Activated T-helper 1 cell treated with anti-CD3 and anti-CD28 coated beads, Interleukin-2, amount 50 U/mL, for 16 hours (primary cell): ENCODE results near the gene AR.

Source experiments
- DNase-seq, 2 donors: peaks; one replicate each; pipeline ENCODE4 v3.0.0-alpha.2; 2020; ENCODE audit warnings: low read depth in 1 of 2, low spot score in 1 of 2

AR gene

DNA sequence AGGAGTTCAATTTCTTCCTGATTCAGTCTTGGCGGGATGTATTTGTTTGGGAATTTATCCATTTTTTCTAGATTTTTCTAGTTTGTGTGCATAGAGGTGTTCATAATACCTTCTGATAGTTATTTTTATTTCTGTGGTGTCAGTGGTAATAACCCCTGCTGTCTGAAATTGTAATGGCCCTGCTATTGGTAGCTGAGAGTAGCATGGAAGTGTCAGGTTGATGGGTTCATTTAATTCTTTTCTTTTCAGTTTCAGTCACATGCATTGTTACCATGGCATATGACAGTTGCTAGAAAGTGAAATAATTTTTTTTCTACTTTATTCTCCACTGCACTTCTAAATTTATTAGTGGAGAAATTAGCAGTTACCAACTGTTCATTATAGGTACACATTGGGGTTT is 20.7 kb downstream of the AR start:
- DNase-seq, result no peak

- DNase-seq, result no peak
Measured at GRCh38 chrX:67568769-67569168, 24.9 kb downstream of the AR start.

DNA sequence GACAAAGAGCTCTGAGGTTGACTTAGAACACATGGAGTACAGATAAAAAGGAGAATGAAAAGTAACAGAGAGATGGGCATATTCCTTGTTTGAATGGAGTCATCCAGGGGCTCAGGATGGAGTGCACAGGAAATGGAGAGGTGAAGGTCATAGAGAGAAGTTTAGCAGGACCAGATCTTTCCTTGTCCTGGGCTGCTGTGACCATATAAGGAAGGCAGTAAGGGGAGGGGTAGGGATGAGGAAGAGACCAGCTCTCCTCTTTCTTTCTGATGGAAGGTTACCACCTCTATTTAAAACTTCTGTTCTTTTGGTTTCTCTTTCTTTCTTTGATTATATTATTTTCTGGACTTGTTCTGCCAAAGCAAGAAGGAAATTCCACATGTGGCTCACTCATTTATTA is 27.0 kb downstream of the AR start:
- no peak for DNase-seq

DNA sequence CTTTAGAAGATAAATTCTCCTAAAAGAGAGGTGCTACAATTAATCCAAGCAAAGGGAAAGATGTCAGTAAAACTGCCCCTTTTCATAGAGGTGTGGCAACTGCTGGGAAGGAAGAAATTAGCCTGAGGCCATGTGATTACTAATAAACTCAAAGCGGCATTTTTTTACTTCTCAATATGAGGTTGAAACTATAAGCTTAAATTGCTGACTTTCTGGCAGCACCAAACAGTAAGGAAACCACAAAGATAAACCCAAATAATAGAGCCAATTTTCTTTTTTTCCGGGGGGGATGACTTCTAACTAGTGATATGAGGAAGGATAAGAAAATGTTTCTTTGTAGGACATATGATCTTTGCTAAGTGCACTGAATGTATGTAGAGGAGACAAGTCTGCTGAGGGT is 30.9 kb downstream of the AR start:
- DNase-seq, result no peak

GRCh38 chrX:67582436-67582835 is 38.6 kb downstream of the AR start:
- DNase-seq, result no peak

DNA sequence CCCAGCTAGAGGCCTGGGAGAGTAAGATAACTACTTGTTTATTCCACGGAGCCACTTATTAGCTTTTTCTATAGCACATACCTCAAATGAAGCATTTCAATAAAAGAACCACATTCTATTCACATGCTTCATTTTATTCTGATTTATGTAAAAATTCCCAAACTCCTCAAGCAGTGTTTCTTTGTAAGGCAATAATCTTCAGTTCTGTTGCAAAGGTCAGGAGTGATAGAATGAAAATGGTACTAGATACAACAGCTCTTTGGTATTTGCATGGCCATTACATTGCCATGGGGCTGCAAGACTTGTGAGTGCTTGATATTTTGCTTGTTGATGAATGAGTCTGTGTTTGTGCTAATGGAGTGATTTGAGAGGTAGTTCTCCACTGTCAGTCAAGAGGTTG is 39.4 kb downstream of the AR start:
- no peak for DNase-seq

DNA sequence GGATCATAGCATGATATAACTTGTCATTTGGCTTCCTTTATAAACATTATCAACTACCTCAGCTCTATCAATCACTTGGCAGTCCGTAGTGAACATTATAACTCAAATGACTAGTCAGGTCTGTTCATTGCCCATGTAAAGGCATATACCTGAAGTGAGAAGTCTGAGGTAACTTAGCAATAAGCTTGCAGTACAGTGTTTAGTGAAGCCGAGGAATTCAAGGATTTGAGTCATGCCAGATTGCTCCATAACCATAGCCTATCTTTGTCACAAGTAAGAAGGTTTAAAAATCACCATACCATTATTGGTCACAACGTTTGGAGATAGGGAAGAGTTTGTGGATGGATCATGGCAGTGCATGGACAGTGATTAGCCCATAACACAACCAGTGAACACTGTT is 41.6 kb downstream of the AR start:
- DNase-seq, result no peak

GRCh38 chrX:67587946-67588624 is 44.3 kb downstream of the AR start:
- no peak for DNase-seq

GRCh38 chrX:67596839-67597790 is 53.3 kb downstream of the AR start:
- no peak for DNase-seq

DNA sequence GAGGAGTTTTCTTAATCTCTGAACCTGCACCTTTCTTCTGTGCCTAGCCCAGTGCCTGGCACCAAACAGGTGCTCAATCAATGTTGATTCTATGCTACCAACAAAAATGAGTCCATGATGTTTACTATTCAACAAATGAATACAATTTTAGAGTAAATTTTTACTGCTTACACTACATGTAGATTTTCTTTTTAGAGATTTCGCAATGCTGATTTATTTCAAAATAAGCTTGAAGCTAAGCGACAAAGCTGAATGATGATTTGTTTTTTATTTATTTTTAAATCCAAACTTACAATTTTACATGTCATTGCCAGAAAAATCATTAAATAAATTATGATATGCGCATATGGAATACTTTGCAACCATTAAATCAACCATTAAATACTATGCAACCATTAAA is 55.7 kb downstream of the AR start:
- DNase-seq, result no peak

- no peak for DNase-seq
Measured at GRCh38 chrX:67601771-67602170, 58.0 kb downstream of the AR start.

- DNase-seq, result no peak
Measured at GRCh38 chrX:67604979-67605703, 61.3 kb downstream of the AR start.

- no peak for DNase-seq
Measured at GRCh38 chrX:67607466-67607865, 63.6 kb downstream of the AR start.

- no peak for DNase-seq
Measured at GRCh38 chrX:67610282-67610681, 66.5 kb downstream of the AR start.

DNA sequence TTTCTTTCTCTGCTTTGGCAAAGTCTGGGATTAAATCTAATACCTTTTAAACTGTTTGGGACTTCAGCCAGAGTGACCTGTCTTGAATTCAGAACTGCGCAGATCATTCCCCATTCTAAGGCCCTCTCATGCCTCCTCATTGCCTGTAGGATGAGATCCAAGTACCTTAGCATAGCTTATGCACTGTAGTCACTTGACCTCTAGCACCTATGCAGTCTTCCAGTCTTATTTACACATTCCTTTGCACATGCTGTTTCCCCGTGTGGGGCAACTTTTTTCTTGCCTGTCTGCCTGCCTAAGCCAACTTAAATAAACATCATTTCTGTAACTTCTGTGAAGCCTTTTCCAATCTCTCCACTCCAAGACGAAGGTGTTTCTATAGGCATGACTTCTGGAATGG is 68.4 kb downstream of the AR start:
- no peak for DNase-seq

DNA sequence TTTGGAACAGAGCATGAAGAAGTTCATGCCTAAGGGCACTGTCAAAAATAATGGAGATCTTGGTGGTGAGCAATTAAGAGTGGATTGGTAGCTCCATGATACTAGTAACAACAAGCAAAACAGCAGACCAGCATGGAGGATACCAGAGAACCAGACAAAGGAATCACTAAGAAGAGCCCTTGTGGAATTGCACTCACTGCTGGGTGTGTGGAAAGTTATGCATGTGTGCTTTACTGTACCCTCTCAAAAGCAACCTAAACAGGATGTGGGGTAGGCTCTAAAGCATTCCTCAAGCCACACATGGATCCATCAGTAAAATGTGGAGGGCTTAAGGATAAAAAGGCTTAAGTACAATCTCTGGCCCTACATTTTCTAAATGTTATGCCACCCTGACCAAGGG is 69.5 kb downstream of the AR start:
- no peak for DNase-seq

GRCh38 chrX:67613996-67614395 is 70.2 kb downstream of the AR start:
- no peak for DNase-seq

DNA sequence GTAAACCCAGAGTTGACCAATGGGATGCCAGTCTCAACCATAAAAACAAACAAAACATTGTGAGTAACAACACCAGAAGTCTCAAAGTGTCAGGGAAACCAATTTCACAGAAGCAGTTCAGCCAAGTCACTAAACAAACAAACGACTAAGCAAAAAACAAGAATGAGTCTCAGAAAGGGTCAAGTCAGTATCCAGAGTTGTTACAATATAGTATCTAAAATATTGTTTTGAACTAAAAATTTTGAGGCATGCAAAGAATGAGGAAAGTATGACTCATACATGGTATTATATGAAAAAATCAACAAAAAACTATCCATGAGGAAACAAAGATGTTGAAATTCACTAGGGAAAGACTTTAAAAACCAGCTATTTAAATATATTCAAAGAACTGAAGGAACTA is 70.6 kb downstream of the AR start:
- no peak for DNase-seq

- DNase-seq, result no peak
Measured at GRCh38 chrX:67619253-67619652, 75.4 kb downstream of the AR start.

DNA sequence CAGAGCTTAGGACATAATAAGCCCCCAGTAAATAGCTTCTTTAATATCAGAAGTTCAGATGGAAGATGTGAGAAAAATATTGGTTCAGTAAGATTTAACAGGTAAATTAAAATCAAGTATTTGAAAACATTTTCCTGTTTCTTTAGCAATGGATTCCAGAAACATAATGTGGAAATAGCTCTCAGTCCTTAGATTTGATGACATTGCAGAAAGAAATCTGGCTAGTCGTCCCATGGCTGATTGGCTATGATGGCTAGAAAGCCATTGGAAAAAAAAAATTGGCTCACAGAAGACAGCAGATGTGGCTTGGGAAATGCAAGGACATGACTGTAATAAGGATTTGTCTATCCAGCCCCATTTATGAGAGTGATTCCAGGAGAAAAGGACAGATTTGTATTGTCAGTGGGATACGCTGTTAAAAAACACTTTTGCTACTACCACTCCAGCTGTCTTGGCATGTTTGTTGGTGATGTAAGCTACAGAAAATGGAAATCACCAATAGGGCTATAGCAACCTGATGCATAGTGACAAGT is 78.3 kb downstream of the AR start:
- no peak for DNase-seq

DNA sequence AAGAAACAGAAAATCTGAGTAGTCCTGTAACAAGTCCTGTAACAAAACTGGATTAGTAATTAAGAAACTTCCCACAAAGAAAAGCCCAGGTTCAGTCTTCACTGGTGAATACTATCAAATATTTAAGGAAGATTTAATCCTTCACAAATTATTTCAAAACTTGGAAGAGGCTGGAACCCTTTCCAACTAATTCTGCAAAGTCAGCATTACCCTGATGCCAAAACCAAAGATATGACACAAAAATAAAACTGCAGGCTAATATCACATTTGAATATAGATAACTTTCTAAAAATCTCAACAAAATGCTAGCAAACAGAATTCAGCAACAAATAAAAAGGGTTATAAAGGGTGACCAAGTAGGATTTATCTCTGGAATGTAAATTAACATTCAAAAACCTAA is 80.5 kb downstream of the AR start:
- DNase-seq, result no peak

DNA sequence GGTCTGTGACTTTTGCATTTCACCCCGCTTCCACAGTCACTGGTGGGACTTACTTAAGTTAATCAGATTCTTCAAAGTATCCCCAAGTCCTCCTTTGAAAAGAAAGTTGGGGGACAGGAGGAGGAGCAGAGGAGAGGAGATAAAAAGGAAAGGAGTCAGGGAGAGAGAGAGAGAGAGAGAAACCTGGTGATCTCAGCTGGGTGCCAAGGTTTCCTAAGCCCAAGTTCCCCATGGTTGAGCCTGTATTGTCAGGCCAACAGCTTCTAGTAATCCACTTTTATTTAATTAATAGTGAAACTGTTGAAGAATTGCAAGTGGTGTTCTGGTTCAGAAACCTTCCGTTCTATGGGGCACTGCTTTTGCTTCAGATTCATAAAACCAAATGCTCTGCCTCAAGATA is 91.6 kb downstream of the AR start:
- no peak for DNase-seq
